GM12878 (cell line): ENCODE results near the gene ABHD6. TPM values are rescaled to one million over a fixed set of nuclear protein-coding genes. Genes with fewer than 3 reads are reported as not detected.
"Not testable (repeated sequence)": the region's sequence is repeated elsewhere in the genome, so short reads cannot be mapped to it uniquely, and the experiment has no call there.

ENCODE experiments used
- ATAC-seq: fragments of 200-7000 bp; cut with Tn5 transposase; 3 replicates; pipeline ENCODE4 v1.9.1; 2020; ENCODE audit warnings: mild to moderate bottlenecking, moderate library complexity
- BruUV-seq: library from RNA; stranded (reverse); fragments of 400-500 nt; replicated peaks from 2 replicates; lab custom pipeline; 2021; lab: Mats Ljungman, UMichigan
- CTCF ChIA-PET: fragments of 300-600 bp; sonication (Branson Sonifier 250); formaldehyde crosslinking; extraction: SDS; loops from one replicate; lab custom pipeline; 2021; ENCODE audit warnings: inconsistent platforms; lab: Yijun Ruan, JAX
- POLR2A ChIA-PET: fragments of 350-600 bp; formaldehyde crosslinking; extraction: SDS; loops from one replicate; lab custom pipeline; 2021; ENCODE audit warnings: inconsistent platforms; lab: Charles Lee
- RAD21 ChIA-PET: fragments of 300-600 bp; sonication (Branson Sonifier 250); formaldehyde crosslinking; loops from one replicate; lab custom pipeline; 2023; ENCODE audit warnings: antibody characterized with exemption; ENCODE audit not compliant: unreplicated experiment; lab: Charles Lee
- SMC1A ChIA-PET: fragments of 300-600 bp; sonication (Branson Sonifier 250); formaldehyde crosslinking; loops from one replicate; lab custom pipeline; 2023; ENCODE audit not compliant: unreplicated experiment, uncharacterized antibody; lab: Charles Lee
- DNase-seq: peaks from one replicate; pipeline ENCODE4 v3.0.0-alpha.2; 2011; ENCODE audit warnings: low read depth, low spot score
- FAIRE-seq: peaks from 3 replicates; lab custom pipeline; 2011; peaks lifted over from hg19 to GRCh38; lab: Jason Lieb, UNC
- H2AFZ ChIP-seq: 2 replicates; pipeline ENCODE4 v1.6.0; 2011; ENCODE audit warnings: low read depth, low read length, control low read depth; ENCODE audit not compliant: control insufficient read depth
- H3K27ac ChIP-seq: 2 replicates; pipeline ENCODE4 v1.5.1; 2011; ENCODE audit warnings: control low read depth; ENCODE audit not compliant: control insufficient read depth, insufficient read depth
- H3K27me3 ChIP-seq, 2 experiments: replicated peaks in 1 of 2; 2 replicates each; pipeline versions ENCODE4 v1.6.0 to v1.6.1; 2011; ENCODE audit warnings: low read length in 1 of 2; ENCODE audit not compliant: control insufficient read depth in 2 of 2, insufficient read depth in 2 of 2
- H3K36me3 ChIP-seq, 2 experiments: 2 replicates each; pipeline ENCODE4 v1.5.1; 2011; ENCODE audit warnings: low read length in 1 of 2; ENCODE audit not compliant: control insufficient read depth in 2 of 2, insufficient read depth in 2 of 2
- H3K4me1 ChIP-seq: 2 replicates; pipeline ENCODE4 v1.6.1; 2011; ENCODE audit warnings: mild to moderate bottlenecking, low read length, moderate library complexity, mixed read lengths; ENCODE audit not compliant: control insufficient read depth, insufficient read depth
- H3K4me2 ChIP-seq: 2 replicates; pipeline ENCODE4 v1.6.0; 2011; ENCODE audit warnings: control low read depth; ENCODE audit not compliant: control insufficient read depth, insufficient read depth
- H3K4me3 ChIP-seq: fragments of 200-600 bp; sonication (generic); 2 replicates; pipeline ENCODE4 v1.5.1; 2016
- H3K79me2 ChIP-seq: 2 replicates; pipeline ENCODE4 v1.6.0; 2011; ENCODE audit warnings: low read length; ENCODE audit not compliant: control insufficient read depth, insufficient read depth
- H3K9ac ChIP-seq: 2 replicates; pipeline ENCODE4 v1.8.0; 2011; ENCODE audit warnings: low read length, control low read depth, mixed read lengths; ENCODE audit not compliant: control insufficient read depth, insufficient read depth
- H3K9me3 ChIP-seq: replicated peaks from 3 replicates; pipeline ENCODE4 v1.5.1; 2011; ENCODE audit warnings: mild to moderate bottlenecking, low read length; ENCODE audit not compliant: control insufficient read depth, insufficient read depth
- H4K20me1 ChIP-seq: 2 replicates; pipeline ENCODE4 v1.6.0; 2011; ENCODE audit not compliant: control insufficient read depth, insufficient read depth
- BCLAF1 ChIP-seq: fragments of 450-650 bp; IDR thresholded peaks from 2 replicates; pipeline ENCODE4 v1.6.1; 2017; ENCODE audit warnings: antibody characterized with exemption, mild to moderate bottlenecking, moderate library complexity
- CTCF ChIP-seq, 3 experiments: IDR thresholded peaks in 2 of 3; conservative IDR thresholded peaks in 1 of 3; 2 replicates each; pipeline ENCODE4 v1.5.1; 2011; ENCODE audit warnings: low read depth in 3 of 3, low read length in 3 of 3, mild to moderate bottlenecking in 3 of 3, control low read depth in 2 of 3, moderate library complexity in 2 of 3, inconsistent platforms in 1 of 3, mixed read lengths in 1 of 3; ENCODE audit not compliant: control insufficient read depth in 2 of 3, insufficient read depth in 1 of 3; ENCODE audit errors: extremely low read depth in 1 of 3
- E4F1 ChIP-seq: fragments of 450-650 bp; IDR thresholded peaks from 2 replicates; pipeline ENCODE4 v1.6.1; 2018; ENCODE audit warnings: borderline replicate concordance, mild to moderate bottlenecking; ENCODE audit not compliant: partially characterized antibody
- KDM1A ChIP-seq: fragments of 200-600 bp; sonication (generic); IDR thresholded peaks from 2 replicates; pipeline ENCODE4 v1.6.1; 2016; ENCODE audit warnings: borderline replicate concordance
- TAF1 ChIP-seq: IDR thresholded peaks from 2 replicates; pipeline ENCODE4 v1.6.1; 2011; ENCODE audit warnings: mild to moderate bottlenecking, low read depth, low read length, borderline replicate concordance
- WGBS: methylation state at CpG from one replicate; pipeline ENCODE4 v1.1.6; 2016; ENCODE audit warnings: low lambda C conversion rate; ENCODE audit not compliant: insufficient replicate concordance, insufficient coverage; ENCODE audit errors: missing lambda C conversion rate; 5-methylcytosine and 5-hydroxymethylcytosine counted together
- in situ Hi-C: fragments of 300-500 bp; cut with MboI; formaldehyde crosslinking; loops from 9 replicates; pipeline ENCODE4 v1.14.3; 2018; ENCODE audit warnings: mixed read lengths
- intact Hi-C: fragments of 100-400 bp; cut with micrococcal nuclease; formaldehyde crosslinking; loops from one replicate; pipeline ENCODE4 v1.14.2; 2022; ENCODE audit not compliant: unreplicated experiment
- polyA plus RNA-seq, 11 experiments: library from polyadenylated mRNA; depleted of rRNA in 4 of 11; unstranded in 6 of 11; stranded (reverse) in 5 of 11; fragments of >200 nt; fragmentation: Nextera tagmentation in 4 of 11; fragmentation: Illumina TruSeq in 1 of 11; extraction: Ambion mirVana in 4 of 11; extraction: Trizol in 1 of 11; gene quantifications; 1 replicate in 1 of 11; 2 replicates in 10 of 11; pipeline versions ENCODE4 v1.2.1 to v1.2.3, GENCODE V29; 2011 to 2016; ENCODE audit warnings: inconsistent platforms in 2 of 11, missing spikeins in 2 of 11, low read depth in 1 of 11
- total RNA-seq, 4 experiments: library from RNA; depleted of rRNA in 3 of 4; stranded (reverse); fragments of >200 nt in 3 of 4; fragmentation: Illumina TruSeq in 1 of 4; extraction: Trizol in 1 of 4; gene quantifications; 2 replicates each; pipeline versions ENCODE4 v1.2.1 to v1.2.3, GENCODE V29; 2013 to 2021

The ABHD6 gene
- total and polyA plus RNA-seq, 10 of the 15 experiments (the other 5 are each of a cell fraction or from before 2014, with no cell fraction given): 1.4 to 33.2 (median 3.2) TPM

GRCh38 chr3:58288011-58288728 is 50.6 kb downstream of the ABHD6 start:
- Histone ChIP-seq H2AFZ (no peak overlapping the region), H3K36me3 (peaks cover 2 to 11% of the 10 kb centered on the region in 2 experiments; a peak in 2 of 4 replicates), H3K27me3 (no peaks in the 10 kb centered on the region), H3K27ac (no peak overlapping the region), H3K9me3 (no peaks in the 10 kb centered on the region), H3K9ac (no peak overlapping the region), H3K4me1 (no peaks in the 10 kb centered on the region), H3K4me2 (no peak overlapping the region), H3K79me2 (no peaks in the 10 kb centered on the region), H3K4me3 (no peak overlapping the region), H4K20me1 (no peaks in the 10 kb centered on the region)
- ChIA-PET SMC1A (no interaction called here), POLR2A (no interaction called here), RAD21 (no interaction called here), CTCF (interaction anchor here (0.6 to 0.9 kb wide), 2 partner anchors 12 to 103 kb away, joined by 3 read pairs; no protein-coding TSS in a partner anchor)
- WGBS: 51% methylated on average over 4 of the region's 4 CpGs
- FAIRE-seq: no peak
- in situ Hi-C loops: no loop called here
- TF ChIP-seq CTCF (IDR thresholded peaks at IDR 0.05 in 2 of 3, conservative IDR thresholded peaks at IDR 0.05 in 1 of 3; ENCODE audit: control insufficient read depth in 2 of 3, extremely low read depth in 1 of 3, insufficient read depth in 1 of 3, low read depth in 3 of 3, low read length in 3 of 3) (0 out of 6 replicates have a peak, but pooled peaks of 1 of the 3 experiments have one; percentile 25), TAF1 (no peak), KDM1A (no peak), E4F1 (no peak), BCLAF1 (no peak)
- intact Hi-C loops: no loop called here
- ATAC-seq: peak; percentile 60
- BruUV-seq: no TSS peak
- no peak for DNase-seq

- RAD21 ChIA-PET, H2AFZ ChIP-seq, H3K9me3 ChIP-seq, H3K9ac ChIP-seq, DNase-seq, H3K27ac ChIP-seq, BruUV-seq, H3K4me3 ChIP-seq, SMC1A ChIA-PET, POLR2A ChIA-PET, in situ Hi-C loops, H3K4me2 ChIP-seq, FAIRE-seq, H3K27me3 ChIP-seq, intact Hi-C loops, H4K20me1 ChIP-seq, H3K79me2 ChIP-seq, H3K4me1 ChIP-seq, ATAC-seq: not testable (repeated sequence)
- 63% methylated on average over 2 of the region's 4 CpGs for WGBS
- CTCF ChIA-PET: interaction anchor here (0.6 kb wide), 1 partner anchor 104 kb away, joined by 3 read pairs; no protein-coding TSS in a partner anchor
- peaks cover 2 to 12% of the 10 kb centered on the region in 2 experiments; a peak in 2 of 4 replicates for H3K36me3 ChIP-seq
Observed at GRCh38 chr3:58288964-58289613, 51.5 kb downstream of the ABHD6 start.
